ENCODE results near the gene COMT. TPM values are rescaled to one million over a fixed set of nuclear protein-coding genes. Genes with fewer than 3 reads are reported as not detected.
A peak's percentile ranks its signal among the peaks of the same experiment; 100 is the strongest.

The COMT gene
- total and polyA plus RNA-seq, 9 of the 15 experiments (the other 6 are each of a cell fraction or from before 2014, with no cell fraction given) = 12.5 to 351 (median 155) TPM

DNA sequence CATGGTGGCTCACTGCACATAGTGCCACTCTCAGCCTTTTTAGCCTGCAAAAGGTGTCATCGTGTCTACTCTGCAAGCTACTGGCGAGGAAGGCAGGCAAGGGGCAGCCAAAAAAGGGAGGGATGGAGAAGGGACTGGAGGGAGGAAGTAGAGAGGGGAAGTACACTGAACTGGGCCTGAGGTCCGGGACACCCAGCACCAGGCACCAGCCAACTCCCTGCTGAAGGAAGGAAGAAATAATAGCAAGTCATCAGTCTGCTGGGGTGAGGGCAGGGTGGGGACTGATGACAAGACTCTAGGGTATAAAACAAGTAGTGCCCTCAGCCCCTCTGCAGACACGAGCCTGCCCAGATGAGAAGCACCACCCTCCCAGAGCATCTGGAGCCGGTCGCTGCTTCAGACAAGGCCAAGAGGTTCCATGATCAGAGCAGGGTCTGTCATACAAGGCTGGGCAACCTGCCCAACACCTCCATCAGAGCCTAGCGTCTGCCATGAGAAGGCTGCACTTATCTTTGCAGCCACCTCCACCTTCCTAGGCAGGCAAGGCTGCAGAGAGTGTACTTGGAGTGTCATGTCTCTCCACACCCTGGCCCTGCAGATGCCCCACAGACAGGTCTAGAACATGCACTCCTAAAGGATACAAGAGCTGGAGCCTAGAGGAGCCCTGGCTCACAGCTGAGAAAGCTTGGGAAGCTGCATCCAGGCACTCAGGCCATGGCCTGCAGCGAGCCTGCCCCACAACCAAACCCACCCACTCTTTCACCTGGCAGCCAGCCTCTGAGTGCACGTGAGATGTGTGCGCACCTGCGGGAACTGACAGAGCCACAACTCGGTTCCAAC is 9.0 kb upstream of the COMT start (continued):
- TF ChIP-seq BHLHE40 (IDR thresholded peaks at IDR 0.05; ENCODE audit: low read length) = peak; percentile 59; the same call in 1 of the 2 replicates
- TF ChIP-seq, protein P1, sequence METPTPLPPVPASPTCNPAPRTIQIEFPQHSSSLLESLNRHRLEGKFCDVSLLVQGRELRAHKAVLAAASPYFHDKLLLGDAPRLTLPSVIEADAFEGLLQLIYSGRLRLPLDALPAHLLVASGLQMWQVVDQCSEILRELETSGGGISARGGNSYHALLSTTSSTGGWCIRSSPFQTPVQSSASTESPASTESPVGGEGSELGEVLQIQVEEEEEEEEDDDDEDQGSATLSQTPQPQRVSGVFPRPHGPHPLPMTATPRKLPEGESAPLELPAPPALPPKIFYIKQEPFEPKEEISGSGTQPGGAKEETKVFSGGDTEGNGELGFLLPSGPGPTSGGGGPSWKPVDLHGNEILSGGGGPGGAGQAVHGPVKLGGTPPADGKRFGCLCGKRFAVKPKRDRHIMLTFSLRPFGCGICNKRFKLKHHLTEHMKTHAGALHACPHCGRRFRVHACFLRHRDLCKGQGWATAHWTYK (CRISPR knock-in tag; IDR thresholded peaks at IDR 0.05) = no peak
- 0 out of 2 replicates have a peak, but pooled peaks have one; percentile 19 for TF ChIP-seq ZKSCAN3 (CRISPR knock-in tag; IDR thresholded peaks at IDR 0.05)
- TF ChIP-seq SMAD3 (CRISPR knock-in tag; conservative IDR thresholded peaks at IDR 0.05) = no peak
- TF ChIP-seq ZNF507 (tag; conservative IDR thresholded peaks at IDR 0.05) = no peak
- TF ChIP-seq CHD2 (IDR thresholded peaks at IDR 0.05; ENCODE audit: low read depth, low read length) = no peak
- TF ChIP-seq NFIC (IDR thresholded peaks at IDR 0.05) = peak; percentile 23; the same call in 1 of the 2 replicates
- TF ChIP-seq ZNF134 (CRISPR knock-in tag; conservative IDR thresholded peaks at IDR 0.05) = no peak
- TF ChIP-seq, protein P2, sequence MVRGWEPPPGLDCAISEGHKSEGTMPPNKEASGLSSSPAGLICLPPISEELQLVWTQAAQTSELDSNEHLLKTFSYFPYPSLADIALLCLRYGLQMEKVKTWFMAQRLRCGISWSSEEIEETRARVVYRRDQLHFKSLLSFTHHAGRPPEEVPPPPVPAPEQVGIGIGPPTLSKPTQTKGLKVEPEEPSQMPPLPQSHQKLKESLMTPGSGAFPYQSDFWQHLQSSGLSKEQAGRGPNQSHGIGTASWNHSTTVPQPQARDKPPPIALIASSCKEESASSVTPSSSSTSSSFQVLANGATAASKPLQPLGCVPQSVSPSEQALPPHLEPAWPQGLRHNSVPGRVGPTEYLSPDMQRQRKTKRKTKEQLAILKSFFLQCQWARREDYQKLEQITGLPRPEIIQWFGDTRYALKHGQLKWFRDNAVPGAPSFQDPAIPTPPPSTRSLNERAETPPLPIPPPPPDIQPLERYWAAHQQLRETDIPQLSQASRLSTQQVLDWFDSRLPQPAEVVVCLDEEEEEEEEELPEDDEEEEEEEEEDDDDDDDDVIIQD (CRISPR knock-in tag; IDR thresholded peaks at IDR 0.05) = no peak
- 0 out of 2 replicates have a peak, but pooled peaks have one; percentile 1 for TF ChIP-seq PHF8 (IDR thresholded peaks at IDR 0.05; ENCODE audit: borderline replicate concordance, low read length)
- peak; percentile 28; the same call in 1 of the 2 replicates for TF ChIP-seq ZBTB7A (IDR thresholded peaks at IDR 0.05; ENCODE audit: borderline replicate concordance, control insufficient read depth, low read depth, low read length)
- no peak for TF ChIP-seq RBM14 (IDR thresholded peaks at IDR 0.05; ENCODE audit: borderline replicate concordance, insufficient read depth, low read depth, low read length)
- TF ChIP-seq WHSC1 (IDR thresholded peaks at IDR 0.05; ENCODE audit: low read length) = peak; percentile 75
- TF ChIP-seq E2F3 (CRISPR knock-in tag; IDR thresholded peaks at IDR 0.05) = 0 out of 2 replicates have a peak, but pooled peaks have one; percentile 11
- TF ChIP-seq, protein P3, sequence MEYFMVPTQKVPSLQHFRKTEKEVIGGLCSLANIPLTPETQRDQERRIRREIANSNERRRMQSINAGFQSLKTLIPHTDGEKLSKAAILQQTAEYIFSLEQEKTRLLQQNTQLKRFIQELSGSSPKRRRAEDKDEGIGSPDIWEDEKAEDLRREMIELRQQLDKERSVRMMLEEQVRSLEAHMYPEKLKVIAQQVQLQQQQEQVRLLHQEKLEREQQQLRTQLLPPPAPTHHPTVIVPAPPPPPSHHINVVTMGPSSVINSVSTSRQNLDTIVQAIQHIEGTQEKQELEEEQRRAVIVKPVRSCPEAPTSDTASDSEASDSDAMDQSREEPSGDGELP (CRISPR knock-in tag; IDR thresholded peaks at IDR 0.05; ENCODE audit: borderline replicate concordance) = no peak
- TF ChIP-seq, protein P4, sequence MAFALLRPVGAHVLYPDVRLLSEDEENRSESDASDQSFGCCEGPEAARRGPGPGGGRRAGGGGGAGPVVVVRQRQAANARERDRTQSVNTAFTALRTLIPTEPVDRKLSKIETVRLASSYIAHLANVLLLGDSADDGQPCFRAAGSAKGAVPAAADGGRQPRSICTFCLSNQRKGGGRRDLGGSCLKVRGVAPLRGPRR (CRISPR knock-in tag; IDR thresholded peaks at IDR 0.05) = no peak
- TF ChIP-seq GABPB2 (CRISPR knock-in tag; conservative IDR thresholded peaks at IDR 0.05) = 0 out of 2 replicates have a peak, but pooled peaks have one; percentile 14
- no peak for TF ChIP-seq DNMT1 (IDR thresholded peaks at IDR 0.05)
- TF ChIP-seq ZNF79 (CRISPR knock-in tag; IDR thresholded peaks at IDR 0.05; ENCODE audit: low read depth) = no peak
- TF ChIP-seq HCFC1 (IDR thresholded peaks at IDR 0.05; ENCODE audit: low read depth, low read length) = 0 out of 2 replicates have a peak, but pooled peaks have one; percentile 15
- peak; percentile 25; the same call in 1 of the 2 replicates for TF ChIP-seq CBFA2T3 (IDR thresholded peaks at IDR 0.05)
- TF ChIP-seq NBN (IDR thresholded peaks at IDR 0.05; ENCODE audit: low read depth) = no peak
- TF ChIP-seq RBBP5 (IDR thresholded peaks at IDR 0.05; ENCODE audit: borderline replicate concordance, insufficient read depth, low read length, poor library complexity, severe bottlenecking) = peak; percentile 14
- no peak for TF ChIP-seq FOSL1 (tag; conservative IDR thresholded peaks at IDR 0.05)
- TF ChIP-seq TSC22D4 (tag; IDR thresholded peaks at IDR 0.05) = no peak
